Thyroid gland (tissue), 4 donors: Measurements from ENCODE around the gene MYL10. TPM values are rescaled to one million over a fixed set of nuclear protein-coding genes. Genes with fewer than 3 reads are reported as not detected.

Experiments used
- DNase-seq, 2 donors: peaks; one replicate each; pipeline ENCODE4 v3.0.0-alpha.2; 2019
- H3K27ac ChIP-seq, 3 donors: fragments of 200-600 bp; sonication (generic); 1 replicate in 2 of 3; 2 replicates in 1 of 3; pipeline ENCODE4 v1.5.1; 2016 to 2019; ENCODE audit warnings: mild to moderate bottlenecking in 1 of 3, moderate library complexity in 1 of 3
- H3K27me3 ChIP-seq: fragments of 200-600 bp; sonication (generic); one replicate; pipeline ENCODE4 v1.5.1; 2019
- H3K36me3 ChIP-seq, 2 donors: fragments of 200-600 bp; sonication (generic); one replicate each; pipeline ENCODE4 v1.5.1; 2016 to 2019
- H3K4me1 ChIP-seq, 2 donors: fragments of 200-600 bp; sonication (generic); one replicate each; pipeline ENCODE4 v1.5.1; 2017 to 2019
- H3K4me3 ChIP-seq, 3 donors: fragments of 200-600 bp; sonication (generic); replicated peaks in 1 of 3; 1 replicate in 2 of 3; 2 replicates in 1 of 3; pipeline ENCODE4 v1.5.1; 2016; ENCODE audit warnings: mild to moderate bottlenecking in 1 of 3
- H3K9me3 ChIP-seq: fragments of 200-600 bp; sonication (generic); one replicate; pipeline ENCODE4 v1.5.1; 2017
- POLR2A ChIP-seq, 2 donors: fragments of 450-650 bp; IDR thresholded peaks; one replicate each; pipeline ENCODE4 v1.6.1; 2017; ENCODE audit warnings: antibody characterized with exemption in 2 of 2, mild to moderate bottlenecking in 2 of 2, moderate library complexity in 1 of 2
- WGBS, 2 donors: methylation state at CpG; one replicate each; pipeline ENCODE4 v1.1.5; 2017; 5-methylcytosine and 5-hydroxymethylcytosine counted together
- intact Hi-C: fragments of 100-400 bp; cut with DNase I; formaldehyde crosslinking; loops from one replicate; pipeline ENCODE4 v1.15.1; 2023
- total RNA-seq, 4 donors: library from RNA; depleted of rRNA; stranded (reverse); fragments of >200 nt; gene quantifications; one replicate each; pipeline ENCODE4 v1.2.3, GENCODE V29; 2016
- TF ChIP-seq, protein P1 (sequence below), 6 experiments: fragments of 200-600 bp in 3 of 6; fragments of 450-650 bp in 3 of 6; sonication (generic) in 3 of 6; IDR thresholded peaks; one replicate each; pipeline ENCODE4 v1.5.1; 2016 to 2019; ENCODE audit warnings: antibody characterized with exemption in 6 of 6, mild to moderate bottlenecking in 2 of 6, inconsistent platforms in 1 of 6, moderate library complexity in 1 of 6

MYL10 gene
- total RNA-seq, 4 donors from 2014 or later: not detected

DNA sequence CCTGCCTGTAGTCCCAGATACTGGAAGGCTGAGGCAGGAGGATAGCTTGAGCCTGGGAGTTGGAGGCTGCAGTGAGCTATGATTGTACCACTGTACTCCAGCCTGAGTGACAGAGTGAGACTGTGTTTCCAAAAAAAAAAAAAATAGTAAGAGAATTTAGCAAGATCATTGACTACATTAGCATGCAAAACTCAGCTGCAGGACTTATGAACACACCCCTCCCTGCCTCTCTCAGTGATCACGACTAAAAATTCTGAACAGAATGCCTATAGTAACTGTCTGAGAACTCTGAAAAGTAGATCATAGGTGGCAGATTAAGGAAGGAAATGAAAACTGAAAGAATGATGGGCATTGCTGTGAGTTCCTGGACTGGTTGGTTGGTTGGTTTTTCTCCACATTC lies 50.5 kb downstream of the MYL10 start:
- no peak for DNase-seq
- H3K27me3 ChIP-seq: no peaks in the 10 kb centered on the region
- no peak for TF ChIP-seq POLR2A (IDR thresholded peaks at IDR 0.05)
- intact Hi-C loops: no loop called here
- WGBS, 2 donors: 41 to 62% methylated on average over 1 of the region's 1 CpG
- H3K4me1 ChIP-seq: no peaks in the 10 kb centered on the region
- no peak overlapping the region for H3K4me3 ChIP-seq
- no peaks in the 10 kb centered on the region for H3K9me3 ChIP-seq
- H3K27ac ChIP-seq: no peak overlapping the region
- H3K36me3 ChIP-seq: no peaks in the 10 kb centered on the region

DNA sequence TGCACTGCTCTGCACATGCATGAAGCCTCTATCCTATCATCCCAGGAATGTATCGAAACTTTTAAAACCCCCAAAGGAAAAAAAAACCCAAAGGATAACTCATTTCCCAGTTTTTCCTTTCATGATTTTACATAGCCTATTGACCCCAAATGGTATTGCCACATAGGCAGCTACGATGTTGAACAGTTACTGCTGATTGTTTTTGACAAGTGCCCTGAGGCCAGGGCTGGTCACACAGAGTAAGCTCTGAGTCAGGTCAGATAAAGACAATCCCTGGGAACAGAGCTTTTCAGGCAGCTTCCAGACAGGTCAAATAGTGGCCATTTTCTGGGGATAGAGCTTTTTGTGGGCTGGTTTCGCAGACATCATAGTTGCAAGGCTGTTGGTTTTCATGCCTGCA lies 52.1 kb downstream of the MYL10 start:
- Histone ChIP-seq H3K27ac (no peak overlapping the region), H3K27me3 (no peaks in the 10 kb centered on the region), H3K4me3 (no peak overlapping the region), H3K36me3 (no peaks in the 10 kb centered on the region), H3K9me3 (no peaks in the 10 kb centered on the region), H3K4me1 (no peaks in the 10 kb centered on the region)
- WGBS, 2 donors: 92 to 93% methylated on average over 3 of the region's 3 CpGs
- TF ChIP-seq, protein P1, sequence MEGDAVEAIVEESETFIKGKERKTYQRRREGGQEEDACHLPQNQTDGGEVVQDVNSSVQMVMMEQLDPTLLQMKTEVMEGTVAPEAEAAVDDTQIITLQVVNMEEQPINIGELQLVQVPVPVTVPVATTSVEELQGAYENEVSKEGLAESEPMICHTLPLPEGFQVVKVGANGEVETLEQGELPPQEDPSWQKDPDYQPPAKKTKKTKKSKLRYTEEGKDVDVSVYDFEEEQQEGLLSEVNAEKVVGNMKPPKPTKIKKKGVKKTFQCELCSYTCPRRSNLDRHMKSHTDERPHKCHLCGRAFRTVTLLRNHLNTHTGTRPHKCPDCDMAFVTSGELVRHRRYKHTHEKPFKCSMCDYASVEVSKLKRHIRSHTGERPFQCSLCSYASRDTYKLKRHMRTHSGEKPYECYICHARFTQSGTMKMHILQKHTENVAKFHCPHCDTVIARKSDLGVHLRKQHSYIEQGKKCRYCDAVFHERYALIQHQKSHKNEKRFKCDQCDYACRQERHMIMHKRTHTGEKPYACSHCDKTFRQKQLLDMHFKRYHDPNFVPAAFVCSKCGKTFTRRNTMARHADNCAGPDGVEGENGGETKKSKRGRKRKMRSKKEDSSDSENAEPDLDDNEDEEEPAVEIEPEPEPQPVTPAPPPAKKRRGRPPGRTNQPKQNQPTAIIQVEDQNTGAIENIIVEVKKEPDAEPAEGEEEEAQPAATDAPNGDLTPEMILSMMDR (IDR thresholded peaks at IDR 0.05): no peak
- no peak for TF ChIP-seq POLR2A (IDR thresholded peaks at IDR 0.05)
- intact Hi-C loops: no loop called here
- no peak for DNase-seq

DNA sequence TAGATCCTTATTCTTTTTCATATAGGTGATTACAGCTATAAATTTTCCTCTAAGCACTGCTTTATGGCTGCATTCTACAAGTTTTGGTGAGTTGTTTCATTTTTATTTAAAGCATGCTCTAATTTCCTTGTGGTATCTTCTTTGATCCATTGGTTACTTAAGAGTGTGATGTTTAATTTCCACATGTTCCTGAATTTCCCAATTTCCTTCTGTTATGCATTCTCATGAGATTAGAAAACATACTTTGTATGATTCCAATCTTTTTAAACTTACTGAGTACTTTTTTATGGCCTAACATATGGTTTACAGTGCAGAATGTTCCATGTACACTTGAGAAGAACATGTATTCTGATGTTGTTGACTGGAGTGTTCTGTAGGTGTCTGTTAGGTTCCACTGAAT lies 53.4 kb downstream of the MYL10 start:
- H3K27ac ChIP-seq: no peak overlapping the region
- TF ChIP-seq, protein P1 (IDR thresholded peaks at IDR 0.05): no peak
- no peak for TF ChIP-seq POLR2A (IDR thresholded peaks at IDR 0.05)
- no peaks in the 10 kb centered on the region for H3K36me3 ChIP-seq
- H3K9me3 ChIP-seq: no peaks in the 10 kb centered on the region
- intact Hi-C loops: no loop called here
- no peak for DNase-seq
- no peaks in the 10 kb centered on the region for H3K27me3 ChIP-seq
- H3K4me3 ChIP-seq: no peak overlapping the region
- H3K4me1 ChIP-seq: no peaks in the 10 kb centered on the region

DNA sequence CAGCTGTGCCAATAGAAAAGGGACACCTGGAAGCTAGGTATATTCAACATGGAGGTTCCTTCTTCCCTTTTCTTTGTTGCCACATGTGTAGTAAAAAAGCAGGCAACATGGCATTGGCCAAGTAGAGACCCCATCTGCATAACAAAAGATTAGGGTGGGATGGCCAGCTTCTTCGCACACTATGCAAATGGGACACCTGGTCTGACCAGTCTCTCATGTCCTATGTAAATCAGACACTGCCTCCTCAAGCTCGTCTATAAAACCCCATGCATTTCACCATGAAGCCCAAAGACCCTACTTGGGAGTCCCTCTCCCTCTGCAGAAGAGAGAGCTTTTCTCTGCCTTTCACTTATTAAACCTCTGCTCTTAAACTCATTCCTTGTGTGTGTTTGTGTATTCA lies 53.9 kb downstream of the MYL10 start:
- TF ChIP-seq, protein P1 (IDR thresholded peaks at IDR 0.05): no peak
- no peak for TF ChIP-seq POLR2A (IDR thresholded peaks at IDR 0.05)
- intact Hi-C loops: no loop called here
- WGBS, 2 donors: 54% methylated on average over 2 of the region's 2 CpGs
- Histone ChIP-seq H3K27ac (no peak overlapping the region), H3K27me3 (no peaks in the 10 kb centered on the region), H3K4me3 (no peak overlapping the region), H3K9me3 (no peaks in the 10 kb centered on the region), H3K36me3 (no peaks in the 10 kb centered on the region), H3K4me1 (no peaks in the 10 kb centered on the region)
- DNase-seq: no peak

DNA sequence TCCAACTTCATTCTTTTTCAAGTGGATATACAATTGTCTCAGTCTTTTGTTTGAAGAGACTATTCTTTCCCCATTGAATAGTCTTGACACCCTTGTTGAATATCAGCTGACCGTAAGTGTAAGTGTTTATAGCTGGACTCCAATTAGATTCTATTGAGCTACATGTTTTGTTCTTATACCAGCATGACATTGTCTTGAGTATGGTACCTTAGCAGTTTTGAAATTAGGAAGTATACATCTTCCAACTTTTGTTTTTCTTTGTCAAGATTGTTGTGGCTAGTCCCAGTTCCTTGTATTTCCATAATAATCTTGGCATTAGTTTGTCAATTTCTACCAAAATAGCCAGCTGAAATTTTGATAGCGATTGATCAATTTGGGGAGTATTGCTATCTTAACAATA lies 56.9 kb downstream of the MYL10 start:
- no peaks in the 10 kb centered on the region for H3K9me3 ChIP-seq
- intact Hi-C loops: no loop called here
- no peak overlapping the region for H3K27ac ChIP-seq
- DNase-seq: no peak
- no peaks in the 10 kb centered on the region for H3K4me1 ChIP-seq
- no peaks in the 10 kb centered on the region for H3K27me3 ChIP-seq
- WGBS, 2 donors: 91 to 97% methylated on average over 2 of the region's 2 CpGs
- H3K4me3 ChIP-seq: no peak overlapping the region
- no peaks in the 10 kb centered on the region for H3K36me3 ChIP-seq
- TF ChIP-seq POLR2A (IDR thresholded peaks at IDR 0.05): no peak
- TF ChIP-seq, protein P1 (IDR thresholded peaks at IDR 0.05): no peak

DNA sequence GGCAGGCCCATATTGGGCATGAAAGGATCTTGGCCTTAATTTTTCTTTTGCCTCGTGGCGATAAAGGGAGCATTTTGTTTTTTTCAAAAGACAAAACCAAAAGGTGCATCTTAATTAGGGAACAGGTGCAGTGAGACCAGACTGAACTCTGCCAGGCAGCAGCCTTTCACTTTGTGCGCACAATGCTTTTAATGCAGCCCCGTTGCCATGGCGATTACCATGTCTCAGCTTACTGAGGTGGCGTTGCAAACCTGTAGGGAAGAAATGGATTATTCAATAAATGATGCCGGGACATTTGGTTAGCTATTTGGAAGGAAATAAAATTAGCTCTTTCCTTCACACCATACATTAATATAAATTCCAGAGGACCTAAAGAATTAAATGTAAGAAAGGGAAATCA lies 61.9 kb downstream of the MYL10 start:
- Histone ChIP-seq H3K9me3 (no peaks in the 10 kb centered on the region), H3K4me1 (no peaks in the 10 kb centered on the region), H3K27me3 (no peaks in the 10 kb centered on the region), H3K27ac (no peak overlapping the region), H3K4me3 (no peak overlapping the region), H3K36me3 (no peaks in the 10 kb centered on the region)
- DNase-seq: no peak
- TF ChIP-seq, protein P1 (IDR thresholded peaks at IDR 0.05): no peak
- no peak for TF ChIP-seq POLR2A (IDR thresholded peaks at IDR 0.05)
- WGBS, 2 donors: 86 to 93% methylated on average over 7 of the region's 7 CpGs
- intact Hi-C loops: no loop called here
